Stimulated activated CD8-positive, alpha-beta memory T cell treated with anti-CD3 and anti-CD28 coated beads, Interleukin-15, amount 100 ng/mL, for 1 hour (primary cell): ENCODE data around the gene SH2D1B.
"Not testable (repeated sequence)": the region's sequence is repeated elsewhere in the genome, so short reads cannot be mapped to it uniquely, and the experiment has no call there.

Source experiments
- DNase-seq: peaks from one replicate; pipeline ENCODE4 v3.0.0-alpha.2; 2020; ENCODE audit warnings: low read depth

SH2D1B gene

DNA sequence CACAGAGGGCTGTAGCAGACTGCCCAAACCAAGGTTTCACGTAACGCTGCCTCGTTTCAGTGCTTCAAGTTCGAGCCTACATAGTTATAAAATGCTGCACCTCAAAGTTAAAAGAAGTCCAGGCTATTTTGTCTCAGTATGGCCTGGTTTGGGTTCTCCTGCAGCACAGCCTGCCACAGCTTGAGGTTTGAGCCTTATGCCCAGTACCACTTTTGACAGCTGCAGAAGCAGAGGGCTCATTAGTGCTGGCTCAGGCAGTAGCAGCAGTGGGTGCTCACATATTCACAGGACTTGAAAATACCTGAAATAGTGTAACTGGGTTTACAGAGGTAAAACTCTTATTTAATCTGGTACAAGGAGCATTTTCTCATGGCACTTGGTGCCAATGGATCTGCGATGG is 50.6 kb downstream of the SH2D1B start:
- DNase-seq: no peak

DNA sequence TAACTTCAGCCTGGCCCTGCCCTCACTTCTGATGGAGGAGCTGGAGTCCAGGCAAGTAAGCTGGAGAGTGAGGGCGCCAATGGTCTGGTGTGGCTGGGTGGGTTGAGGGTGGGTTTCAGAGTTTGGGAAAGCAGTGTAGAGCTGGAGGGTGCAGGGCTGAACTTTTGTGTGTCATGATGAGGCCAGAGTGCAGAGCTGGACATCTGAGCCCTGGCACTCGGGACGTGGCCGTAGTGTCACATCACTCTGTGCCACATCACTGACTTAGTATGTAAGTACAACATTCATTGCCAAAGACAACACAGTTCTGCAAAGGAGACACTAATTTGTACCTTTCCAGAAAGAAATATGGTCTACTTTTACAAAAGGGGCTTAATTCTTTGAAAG is 51.1 kb downstream of the SH2D1B start:
- no peak for DNase-seq

DNA sequence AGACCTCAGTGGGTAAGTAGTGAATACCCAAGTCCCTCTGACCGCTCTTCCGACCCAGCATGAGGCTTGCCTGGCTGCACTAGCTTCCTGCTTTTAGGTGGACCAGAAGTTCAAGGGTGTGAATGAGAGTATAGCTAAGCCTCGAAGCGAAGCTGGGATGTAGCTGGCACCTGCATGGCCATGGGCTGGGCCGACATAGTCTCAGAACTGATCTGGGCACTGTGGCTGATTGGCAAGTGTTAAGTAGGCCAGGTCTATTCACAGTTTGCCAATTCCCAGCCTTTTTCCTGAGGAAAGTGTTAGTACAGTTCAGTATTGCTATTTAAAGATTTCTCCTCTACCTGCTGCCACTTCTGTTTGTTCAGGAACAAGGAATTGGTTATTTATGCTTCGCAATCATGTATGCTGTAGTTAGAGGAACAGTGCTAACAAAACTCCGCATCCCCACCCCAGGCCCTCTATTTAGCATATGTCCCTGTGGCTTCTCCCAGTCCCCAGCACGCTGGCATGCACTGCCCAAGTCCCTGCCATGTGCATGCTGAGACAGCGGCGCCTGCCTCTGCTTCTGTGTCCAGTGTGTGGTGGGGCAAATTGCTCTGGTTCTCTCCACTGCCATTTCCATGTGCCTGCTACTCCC is 51.6 kb downstream of the SH2D1B start:
- DNase-seq: no peak

DNA sequence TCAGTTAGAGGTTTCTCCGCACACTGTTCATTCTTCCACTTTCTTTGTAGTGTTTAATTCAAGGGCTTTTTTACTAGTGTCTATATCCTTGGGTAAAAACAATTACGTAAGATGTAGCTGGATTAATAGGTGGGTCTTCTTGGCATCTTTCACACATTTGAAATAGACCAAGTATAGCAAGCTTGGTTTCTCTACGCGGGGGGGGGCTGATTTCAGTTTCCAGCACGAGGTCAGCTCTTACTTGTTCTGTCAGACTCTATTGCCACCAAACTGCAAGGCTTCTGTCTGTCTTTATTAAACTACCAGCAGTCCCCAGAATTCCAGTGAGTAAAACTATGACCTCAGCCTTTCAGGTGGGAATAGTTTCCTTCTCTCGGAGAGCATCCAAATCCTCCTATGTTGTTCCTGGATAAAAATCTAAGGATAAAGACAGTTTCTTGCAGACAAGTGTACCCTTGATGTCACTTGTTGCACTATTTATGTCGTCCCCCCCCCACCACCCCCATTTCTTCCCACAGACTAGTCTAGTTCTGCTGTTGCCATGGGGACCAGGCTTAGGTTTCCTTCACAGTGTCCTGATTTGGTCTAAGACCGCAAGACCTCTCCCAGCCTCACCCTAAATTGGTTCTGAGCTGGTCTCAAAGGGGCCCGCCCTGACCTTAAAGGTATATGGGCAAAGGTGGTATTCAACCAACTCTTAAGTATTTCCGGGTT is 52.3 kb downstream of the SH2D1B start:
- DNase-seq: no peak

DNA sequence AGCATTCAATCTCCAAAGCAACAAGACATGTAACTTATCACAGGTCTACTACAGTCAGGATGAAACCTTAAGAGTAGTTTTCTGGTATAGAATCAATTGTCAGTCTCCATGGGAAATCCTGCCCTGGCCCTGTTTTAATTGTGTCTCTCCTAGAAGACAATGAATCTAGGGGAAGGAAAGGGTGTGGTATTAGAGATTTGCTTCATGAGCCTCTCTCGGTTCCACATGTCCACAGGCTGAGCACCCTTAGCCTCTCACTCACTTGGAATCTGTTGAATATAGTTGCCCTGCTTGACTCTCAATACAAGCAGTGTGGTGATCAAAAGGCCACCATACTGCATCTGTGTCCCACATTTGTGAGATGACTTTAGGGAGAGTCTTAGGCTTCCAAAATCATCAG is 53.0 kb downstream of the SH2D1B start:
- no peak for DNase-seq

DNA sequence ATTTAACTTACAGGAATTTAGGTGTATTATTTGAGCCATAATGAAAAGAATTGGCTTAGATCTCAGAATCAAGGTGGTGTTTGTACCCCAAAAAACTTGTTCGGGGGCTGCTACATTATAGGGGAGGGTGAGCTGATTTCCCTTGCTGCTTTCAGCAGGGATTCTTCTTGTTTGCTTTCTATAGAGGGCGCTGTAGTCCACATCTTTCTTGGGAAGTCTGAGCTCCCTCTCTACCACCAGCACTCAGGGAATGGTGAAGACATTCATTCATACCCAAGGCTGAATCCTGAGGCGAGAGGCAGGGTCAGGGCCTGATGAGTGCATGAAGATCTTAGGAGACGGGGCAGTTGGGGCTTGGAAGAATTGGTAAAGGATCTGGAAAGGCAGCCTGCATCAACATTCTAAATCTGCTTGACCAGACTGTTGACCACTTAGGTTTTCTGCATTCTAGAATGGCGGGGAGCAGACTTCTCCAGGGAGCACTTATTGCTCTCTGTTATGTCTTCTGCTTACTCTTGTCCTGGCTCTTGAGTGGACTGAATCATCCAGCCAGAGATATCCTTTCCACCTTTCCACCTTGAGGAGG is 54.2 kb downstream of the SH2D1B start:
- no peak for DNase-seq

DNA sequence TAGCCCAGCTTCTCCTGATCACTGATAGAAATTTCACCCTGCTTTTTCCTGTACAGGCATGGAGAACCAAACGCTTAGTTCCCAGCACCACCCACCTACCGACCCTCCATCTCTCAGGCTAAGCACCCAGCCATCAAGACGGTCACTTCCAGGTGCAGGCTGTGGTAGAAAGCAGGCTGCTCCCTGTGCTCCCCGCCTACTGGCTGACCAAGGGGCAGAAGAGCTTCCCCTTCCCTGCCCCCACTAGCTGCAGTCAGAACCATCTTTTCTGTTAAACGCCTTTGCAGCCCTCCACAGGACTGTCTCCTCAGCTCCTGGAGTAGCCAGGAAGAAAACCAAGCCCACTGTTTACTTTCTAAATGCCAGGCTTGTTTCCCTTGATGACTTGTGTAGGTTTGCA is 58.2 kb downstream of the SH2D1B start:
- DNase-seq: no peak

DNA sequence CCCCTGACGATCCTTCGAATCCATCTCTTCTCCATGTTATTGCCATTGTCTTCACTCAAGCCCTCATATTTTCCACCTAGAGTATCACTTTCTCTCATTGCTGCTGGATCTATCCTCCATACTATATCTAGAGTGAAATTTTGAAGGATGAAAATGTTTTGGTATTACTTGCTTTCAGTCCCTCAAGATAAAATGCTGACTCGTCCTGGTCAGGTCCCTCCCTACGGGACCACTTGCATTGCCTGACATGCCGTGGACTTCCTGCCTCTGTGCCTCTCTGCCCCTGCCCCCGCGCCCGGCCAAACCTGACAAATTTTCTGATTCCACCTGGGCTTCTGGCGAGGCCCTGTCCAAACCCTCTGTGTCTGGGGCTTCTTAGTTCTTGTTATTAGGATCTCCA is 58.9 kb downstream of the SH2D1B start:
- DNase-seq: no peak

DNA sequence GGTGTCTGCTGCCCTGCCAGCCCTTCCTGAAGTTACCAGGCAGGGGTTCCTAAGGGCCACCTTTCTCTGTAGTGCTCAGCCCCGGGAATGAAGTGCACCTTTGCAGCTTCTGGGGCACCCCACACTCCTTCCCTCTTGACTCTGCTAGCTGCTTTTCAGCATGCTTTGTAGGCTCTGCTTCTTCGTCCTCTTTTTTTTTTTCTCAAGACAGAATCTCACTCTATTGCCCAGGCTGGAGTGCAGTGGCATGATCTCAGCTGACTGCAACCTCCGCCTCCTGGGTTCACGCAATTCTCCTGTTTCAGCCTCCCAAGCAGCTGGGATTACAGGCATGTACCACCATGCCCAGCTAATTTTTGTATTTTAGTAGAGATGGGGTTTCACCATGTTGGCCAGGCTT is 60.1 kb downstream of the SH2D1B start:
- DNase-seq: not testable (repeated sequence)

DNA sequence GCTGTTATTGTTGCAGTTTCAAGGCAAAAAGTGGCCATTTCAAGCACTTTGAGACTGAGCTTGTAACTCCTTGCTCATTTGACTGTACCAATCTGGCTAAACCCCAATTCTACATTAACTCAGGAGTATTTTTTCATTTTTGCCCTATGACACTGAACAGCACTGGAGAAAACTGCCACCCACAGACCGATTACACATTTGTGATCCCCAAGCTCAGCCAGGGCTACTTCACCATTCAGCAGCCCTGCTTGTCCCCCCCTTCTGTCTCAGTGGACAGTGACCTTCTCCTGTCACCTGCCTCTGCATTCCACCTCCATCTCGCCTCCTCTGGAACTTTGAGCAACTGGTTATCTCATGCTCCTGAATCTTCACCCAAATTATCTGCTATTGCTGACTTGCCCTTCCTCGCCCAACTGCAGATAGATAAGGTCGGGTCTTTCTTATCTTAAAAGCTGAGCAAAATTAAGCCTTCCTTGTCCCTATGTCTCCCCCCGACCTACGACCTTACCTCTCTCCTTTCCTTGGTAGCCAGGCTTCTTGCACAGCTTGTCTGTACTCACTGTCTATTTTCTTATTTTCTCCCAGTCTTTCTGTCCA is 60.6 kb downstream of the SH2D1B start:
- no peak for DNase-seq

DNA sequence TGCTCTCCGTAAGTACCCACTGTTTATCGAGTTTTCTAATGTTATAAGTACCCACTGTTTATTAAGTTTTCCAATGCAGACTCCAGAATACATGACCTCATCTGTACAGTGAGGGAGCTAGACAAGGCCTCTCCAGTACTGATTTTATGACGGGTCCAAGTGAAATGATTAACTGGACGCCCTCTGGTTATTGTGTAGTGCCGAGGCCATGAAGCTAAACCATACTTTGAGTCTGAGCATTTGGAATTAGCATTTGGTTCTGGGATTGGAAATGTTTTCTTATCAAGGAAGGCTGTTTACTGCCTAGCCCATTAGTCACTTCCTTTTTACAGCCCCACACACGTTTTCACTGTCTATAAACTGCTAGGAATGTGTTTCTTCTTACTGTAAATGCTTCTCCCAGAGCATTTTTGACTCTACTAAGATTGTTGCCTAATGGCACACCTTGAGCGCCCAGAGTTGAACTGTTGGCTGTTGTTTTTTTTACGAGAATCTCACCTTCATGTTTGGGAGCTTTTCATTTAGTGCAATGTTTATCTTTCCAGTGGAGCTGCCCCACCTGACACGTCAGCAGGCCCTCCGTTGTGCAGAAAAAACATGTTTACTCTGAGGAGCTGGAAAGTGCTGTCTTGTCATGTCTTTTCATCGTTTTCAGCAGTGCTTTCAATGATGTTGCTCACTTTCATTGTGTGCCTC is 62.2 kb downstream of the SH2D1B start:
- DNase-seq: no peak

DNA sequence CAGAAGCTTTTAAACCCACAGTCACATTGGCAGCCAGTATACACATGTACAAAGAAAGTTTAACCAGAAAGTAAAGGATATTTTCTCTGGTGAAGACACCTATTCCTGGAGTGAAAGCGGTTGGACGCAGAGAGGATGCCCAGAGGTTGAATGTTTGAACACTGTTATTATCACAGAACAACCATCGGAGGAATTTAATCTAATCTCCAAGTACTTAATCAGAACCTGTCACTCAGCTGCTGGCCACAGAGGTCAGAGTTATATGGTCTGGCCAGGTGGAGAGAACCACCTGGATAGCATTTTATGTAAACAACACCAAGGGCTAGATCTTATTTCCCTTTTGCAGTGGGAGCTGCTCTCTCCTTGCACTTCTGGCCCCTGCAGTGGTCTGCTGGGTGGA is 64.7 kb downstream of the SH2D1B start:
- DNase-seq: no peak
